ENCODE results near the gene SPATS2. TPM values are rescaled to one million over a fixed set of nuclear protein-coding genes. Genes with fewer than 3 reads are reported as not detected.

Gene SPATS2
- total and polyA plus RNA-seq, 10 of the 15 experiments (the other 5 are each of a cell fraction or from before 2014, with no cell fraction given) = 9.0 to 54.2 (median 27.5) TPM

- TF ChIP-seq BCLAF1 (IDR thresholded peaks at IDR 0.05) (no peak), ASH2L (IDR thresholded peaks at IDR 0.05; ENCODE audit: borderline replicate concordance, low read depth) (no peak)
Observed at GRCh38 chr12:49389387-49389703, 22.1 kb downstream of the SPATS2 start (continued).

- ATAC-seq (no peak), FAIRE-seq (no peak), DNase-seq (ENCODE audit: low read depth, low spot score) (no peak)
- peaks cover 52% of the 10 kb centered on the region for H3K79me2 ChIP-seq (ENCODE audit: control insufficient read depth, insufficient read depth, low read length)
- RAD21 ChIA-PET (ENCODE audit: unreplicated experiment) = interaction anchor here (0.9 to 1.5 kb wide), 3 partner anchors 19 to 39 kb away, joined by 3 to 5 read pairs (median 4); no protein-coding TSS in a partner anchor
- H3K27ac ChIP-seq (ENCODE audit: control insufficient read depth, insufficient read depth) = no peak overlapping the region
- in situ Hi-C loops (cut with MboI) (no loop called here), intact Hi-C loops (cut with micrococcal nuclease; ENCODE audit: unreplicated experiment) (no loop called here)
- no peaks in the 10 kb centered on the region for H3K4me1 ChIP-seq (ENCODE audit: control insufficient read depth, insufficient read depth, low read length)
- SMC1A ChIA-PET (ENCODE audit: uncharacterized antibody, unreplicated experiment) = interaction anchor here (1.0 to 1.4 kb wide), 4 partner anchors 8 to 38 kb away, joined by 3 to 5 read pairs (median 4); no protein-coding TSS in a partner anchor
- H3K9ac ChIP-seq (ENCODE audit: control insufficient read depth, insufficient read depth, low read length) = no peak overlapping the region
- H3K36me3 ChIP-seq (ENCODE audit: control insufficient read depth in 2 of 2, insufficient read depth in 2 of 2, low read length in 1 of 2) = peaks cover 0 to 8% of the 10 kb centered on the region in 2 experiments; a peak in 1 of 4 replicates
- BruUV-seq (replicated peaks) = no TSS peak
- CTCF ChIA-PET = interaction anchor here (0.6 to 1.3 kb wide), 3 partner anchors 20 to 1166 kb away, joined by 3 to 4 read pairs (median 4); no protein-coding TSS in a partner anchor
- 100% methylated on average over 1 of the region's 1 CpG for WGBS (ENCODE audit: insufficient coverage, insufficient replicate concordance, low lambda C conversion rate, missing lambda C conversion rate)
- no peaks in the 10 kb centered on the region for H3K27me3 ChIP-seq (replicated peaks in 1 of 2; ENCODE audit: control insufficient read depth in 2 of 2, insufficient read depth in 2 of 2, low read length in 1 of 2)
- H3K4me2 ChIP-seq (ENCODE audit: control insufficient read depth, insufficient read depth) = no peak overlapping the region
- 0 out of 2 replicates have a peak, but pooled peaks cover 3% of the 10 kb centered on the region for H4K20me1 ChIP-seq (ENCODE audit: control insufficient read depth, insufficient read depth)
- POLR2A ChIA-PET = interaction anchor here (0.6 to 0.7 kb wide), 9 partner anchors 11 to 1123 kb away, joined by 3 to 8 read pairs (median 4); no protein-coding TSS in a partner anchor
- H3K9me3 ChIP-seq (replicated peaks; ENCODE audit: control insufficient read depth, insufficient read depth, low read length) = no peaks in the 10 kb centered on the region
- no peak overlapping the region for H3K4me3 ChIP-seq
- H2AFZ ChIP-seq (ENCODE audit: control insufficient read depth, low read depth, low read length) = no peak overlapping the region
- no peak for TF ChIP-seq HDGF (IDR thresholded peaks at IDR 0.05)
- TF ChIP-seq PML (IDR thresholded peaks at IDR 0.05; ENCODE audit: low read length) = no peak
- TF ChIP-seq RCOR1 (conservative IDR thresholded peaks at IDR 0.05; ENCODE audit: low read depth, low read length) = no peak
- TF ChIP-seq RUNX3 (IDR thresholded peaks at IDR 0.05; ENCODE audit: low read length) = no peak
- TF ChIP-seq IKZF2 (IDR thresholded peaks at IDR 0.05) = no peak
- no peak for TF ChIP-seq SPI1 (IDR thresholded peaks at IDR 0.05; ENCODE audit: borderline replicate concordance, insufficient read depth, low read depth, low read length)
- TF ChIP-seq RAD21 (IDR thresholded peaks at IDR 0.05; ENCODE audit: insufficient read depth, low read depth, low read length) = no peak
- no peak for TF ChIP-seq SMAD5 (IDR thresholded peaks at IDR 0.05; ENCODE audit: low read depth)
- TF ChIP-seq BCL3 (IDR thresholded peaks at IDR 0.05; ENCODE audit: borderline replicate concordance, insufficient read depth, low read depth, low read length, poor library complexity, severe bottlenecking) = no peak
- no peak for TF ChIP-seq ZBTB11 (CRISPR knock-in tag; IDR thresholded peaks at IDR 0.05)
- no peak for TF ChIP-seq IRF3 (IDR thresholded peaks at IDR 0.05)
- TF ChIP-seq BHLHE40 (IDR thresholded peaks at IDR 0.05; ENCODE audit: borderline replicate concordance in 1 of 2, low read depth in 2 of 2, low read length in 1 of 2) = no peak
Observed at GRCh38 chr12:49397000-49397399, 29.7 kb downstream of the SPATS2 start.
